ENCODE results near the gene EEFSEC.

Gene EEFSEC

DNA sequence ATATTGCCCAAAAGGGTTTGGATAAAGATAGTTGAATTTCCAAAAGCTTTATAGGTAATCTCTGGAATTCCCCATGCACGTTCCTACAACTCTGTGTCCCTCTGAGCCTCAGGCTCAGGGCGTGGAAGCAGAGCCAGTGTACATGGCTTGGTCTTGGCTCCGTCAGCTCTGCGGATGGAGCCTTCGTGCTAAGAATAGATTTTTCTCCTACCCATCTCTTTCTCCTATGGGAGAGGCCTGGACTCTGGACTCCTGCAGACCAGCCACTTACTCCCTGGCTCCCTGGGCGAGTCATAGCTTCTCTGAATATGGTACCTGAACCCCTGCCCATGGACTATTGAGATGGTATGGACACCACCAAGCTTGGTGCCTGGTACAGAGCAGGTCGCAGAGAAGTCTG lies 99.9 kb downstream of the EEFSEC start:
- Histone ChIP-seq H2BK15ac (replicated peaks; ENCODE audit: low read depth) (no peak overlapping the region), H3K23ac (ENCODE audit: low read length) (no peak overlapping the region), H3K4ac (ENCODE audit: low read depth, low read length) (no peak overlapping the region), H3K9ac (ENCODE audit: low read length) (no peak overlapping the region), H2BK5ac (ENCODE audit: low read length) (no peak overlapping the region), H3K27me3 (ENCODE audit: insufficient read depth, low read length, poor library complexity) (no peaks in the 10 kb centered on the region), H3K27ac (ENCODE audit: low read depth, low read length) (no peak overlapping the region), H3K79me1 (ENCODE audit: low read length) (no peaks in the 10 kb centered on the region), H3K79me2 (ENCODE audit: control insufficient read depth, insufficient read depth, low read length) (no peaks in the 10 kb centered on the region), H3K4me1 (ENCODE audit: control insufficient read depth, low read depth, low read length) (no peaks in the 10 kb centered on the region), H3K4me3 (ENCODE audit: low read length) (no peak overlapping the region), H3K36me3 (ENCODE audit: control insufficient read depth, insufficient read depth, low read length) (no peaks in the 10 kb centered on the region), H3K56ac (ENCODE audit: low read length) (no peak overlapping the region), H4K5ac (ENCODE audit: low read length) (no peak overlapping the region), H3K18ac (ENCODE audit: low read length) (no peak overlapping the region), H4K8ac (ENCODE audit: low read depth, low read length) (no peak overlapping the region), H2BK120ac (ENCODE audit: low read depth, low read length) (no peak overlapping the region), H3K4me2 (ENCODE audit: low read length) (no peak overlapping the region), H2AK5ac (ENCODE audit: low read length) (no peak overlapping the region)
- no peak for DNase-seq
- no CpG with 5 or more reads among the region's 7 CpGs for WGBS (ENCODE audit: extremely low coverage, insufficient coverage, low lambda C conversion rate)

DNA sequence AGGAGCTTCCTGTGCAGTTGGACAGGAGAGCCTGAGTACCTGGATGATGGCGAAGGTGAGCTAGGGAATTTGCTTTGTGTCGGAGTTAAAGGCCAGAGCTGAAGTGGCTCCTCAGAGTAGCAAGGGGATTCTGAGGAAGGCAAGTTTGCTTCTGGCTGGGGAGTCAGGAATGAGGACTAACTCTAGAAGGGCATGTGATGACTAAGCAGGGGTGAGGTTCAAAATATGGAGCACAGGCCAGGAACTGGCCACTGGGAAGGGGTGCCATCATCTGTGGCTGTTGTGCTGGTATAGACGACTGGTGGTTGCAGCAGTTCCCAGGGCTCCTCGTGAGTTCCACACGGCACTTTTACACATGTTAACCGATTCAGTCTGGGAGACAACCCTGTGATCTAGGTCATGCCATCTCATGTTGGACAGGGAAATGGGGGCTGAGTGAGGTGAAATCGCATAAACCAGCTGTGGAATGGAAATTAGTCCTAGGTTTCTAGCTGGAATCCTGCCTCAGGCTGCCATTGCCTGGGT lies 100.8 kb downstream of the EEFSEC start:
- H2BK120ac ChIP-seq (ENCODE audit: low read depth, low read length) = no peak overlapping the region
- no peak overlapping the region for H3K4me2 ChIP-seq (ENCODE audit: low read length)
- H3K36me3 ChIP-seq (ENCODE audit: control insufficient read depth, insufficient read depth, low read length) = no peaks in the 10 kb centered on the region
- no peak overlapping the region for H4K5ac ChIP-seq (ENCODE audit: low read length)
- no peak overlapping the region for H4K8ac ChIP-seq (ENCODE audit: low read depth, low read length)
- H3K18ac ChIP-seq (ENCODE audit: low read length) = no peak overlapping the region
- H3K9ac ChIP-seq (ENCODE audit: low read length) = no peak overlapping the region
- no peak overlapping the region for H3K4ac ChIP-seq (ENCODE audit: low read depth, low read length)
- no CpG with 5 or more reads among the region's 7 CpGs for WGBS (ENCODE audit: extremely low coverage, insufficient coverage, low lambda C conversion rate)
- no peaks in the 10 kb centered on the region for H3K79me1 ChIP-seq (ENCODE audit: low read length)
- H2BK15ac ChIP-seq (replicated peaks; ENCODE audit: low read depth) = no peak overlapping the region
- H2AK5ac ChIP-seq (ENCODE audit: low read length) = no peak overlapping the region
- DNase-seq = no peak
- H3K56ac ChIP-seq (ENCODE audit: low read length) = no peak overlapping the region
- H3K79me2 ChIP-seq (ENCODE audit: control insufficient read depth, insufficient read depth, low read length) = no peaks in the 10 kb centered on the region
- H2BK5ac ChIP-seq (ENCODE audit: low read length) = no peak overlapping the region
- no peaks in the 10 kb centered on the region for H3K27me3 ChIP-seq (ENCODE audit: insufficient read depth, low read length, poor library complexity)
- no peaks in the 10 kb centered on the region for H3K4me1 ChIP-seq (ENCODE audit: control insufficient read depth, low read depth, low read length)
- no peak overlapping the region for H3K4me3 ChIP-seq (ENCODE audit: low read length)
- H3K27ac ChIP-seq (ENCODE audit: low read depth, low read length) = no peak overlapping the region
- no peak overlapping the region for H3K23ac ChIP-seq (ENCODE audit: low read length)

DNA sequence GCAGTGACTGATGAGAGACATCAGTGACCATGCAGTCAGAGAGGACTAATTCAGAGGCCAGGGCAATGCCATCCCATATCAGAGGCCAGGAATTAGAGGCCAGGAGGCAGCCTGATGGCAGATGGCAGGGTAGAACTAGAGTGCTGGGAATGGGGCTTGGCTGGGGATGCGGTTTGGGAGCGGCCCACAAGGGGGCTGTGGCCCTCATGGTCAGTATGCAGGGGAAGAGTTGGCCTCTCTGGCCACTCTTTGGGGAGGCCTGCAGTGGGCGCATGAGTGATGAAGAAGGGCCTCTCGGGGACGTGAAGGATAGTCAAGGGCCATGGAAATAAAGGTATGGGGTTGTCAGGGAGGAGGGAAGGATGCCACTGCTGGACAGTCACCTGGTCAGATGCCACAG lies 101.7 kb downstream of the EEFSEC start:
- Histone ChIP-seq H3K79me1 (ENCODE audit: low read length) (no peaks in the 10 kb centered on the region), H3K4ac (ENCODE audit: low read depth, low read length) (no peak overlapping the region), H4K8ac (ENCODE audit: low read depth, low read length) (no peak overlapping the region), H3K4me3 (ENCODE audit: low read length) (no peak overlapping the region), H3K18ac (ENCODE audit: low read length) (no peak overlapping the region), H3K9ac (ENCODE audit: low read length) (no peak overlapping the region), H3K23ac (ENCODE audit: low read length) (no peak overlapping the region), H3K56ac (ENCODE audit: low read length) (no peak overlapping the region), H2BK5ac (ENCODE audit: low read length) (no peak overlapping the region), H2BK120ac (ENCODE audit: low read depth, low read length) (no peak overlapping the region), H3K4me1 (ENCODE audit: control insufficient read depth, low read depth, low read length) (no peaks in the 10 kb centered on the region), H3K79me2 (ENCODE audit: control insufficient read depth, insufficient read depth, low read length) (no peaks in the 10 kb centered on the region), H3K27ac (ENCODE audit: low read depth, low read length) (no peak overlapping the region), H3K36me3 (ENCODE audit: control insufficient read depth, insufficient read depth, low read length) (no peaks in the 10 kb centered on the region), H3K27me3 (ENCODE audit: insufficient read depth, low read length, poor library complexity) (no peaks in the 10 kb centered on the region), H2BK15ac (replicated peaks; ENCODE audit: low read depth) (no peak overlapping the region), H2AK5ac (ENCODE audit: low read length) (no peak overlapping the region), H3K4me2 (ENCODE audit: low read length) (no peak overlapping the region), H4K5ac (ENCODE audit: low read length) (no peak overlapping the region)
- DNase-seq = no peak
- WGBS (ENCODE audit: extremely low coverage, insufficient coverage, low lambda C conversion rate) = no CpG with 5 or more reads among the region's 5 CpGs

DNA sequence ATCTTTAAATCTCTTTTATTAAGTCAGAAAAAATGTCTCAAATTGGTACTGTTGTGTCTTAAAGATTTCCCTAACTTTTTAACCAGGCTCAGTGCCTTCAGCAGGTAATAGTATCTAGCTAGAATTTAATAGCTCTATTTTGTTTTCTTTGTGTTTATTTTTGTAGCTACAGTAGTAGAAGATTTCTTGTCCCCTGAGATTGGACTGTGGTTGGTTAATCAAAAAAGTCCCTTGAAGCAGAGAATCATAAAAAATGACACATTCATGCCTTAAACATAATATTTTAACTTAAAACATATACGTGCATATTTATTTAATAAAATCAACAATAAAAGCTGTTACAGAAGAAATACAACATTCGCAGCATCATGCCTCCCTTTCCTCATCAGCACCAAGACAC lies 102.8 kb downstream of the EEFSEC start:
- H3K36me3 ChIP-seq (ENCODE audit: control insufficient read depth, insufficient read depth, low read length) = no peaks in the 10 kb centered on the region
- H3K4me3 ChIP-seq (ENCODE audit: low read length) = no peak overlapping the region
- DNase-seq = no peak
- H2BK120ac ChIP-seq (ENCODE audit: low read depth, low read length) = no peak overlapping the region
- no peak overlapping the region for H4K8ac ChIP-seq (ENCODE audit: low read depth, low read length)
- H3K18ac ChIP-seq (ENCODE audit: low read length) = no peak overlapping the region
- H3K27me3 ChIP-seq (ENCODE audit: insufficient read depth, low read length, poor library complexity) = no peaks in the 10 kb centered on the region
- H3K27ac ChIP-seq (ENCODE audit: low read depth, low read length) = no peak overlapping the region
- H3K9ac ChIP-seq (ENCODE audit: low read length) = no peak overlapping the region
- H3K4me2 ChIP-seq (ENCODE audit: low read length) = no peak overlapping the region
- no peak overlapping the region for H3K23ac ChIP-seq (ENCODE audit: low read length)
- H3K79me1 ChIP-seq (ENCODE audit: low read length) = no peaks in the 10 kb centered on the region
- WGBS (ENCODE audit: extremely low coverage, insufficient coverage, low lambda C conversion rate) = no CpG with 5 or more reads among the region's 2 CpGs
- no peak overlapping the region for H4K5ac ChIP-seq (ENCODE audit: low read length)
- no peak overlapping the region for H3K4ac ChIP-seq (ENCODE audit: low read depth, low read length)
- no peak overlapping the region for H2BK5ac ChIP-seq (ENCODE audit: low read length)
- no peak overlapping the region for H2AK5ac ChIP-seq (ENCODE audit: low read length)
- H3K56ac ChIP-seq (ENCODE audit: low read length) = no peak overlapping the region
- no peaks in the 10 kb centered on the region for H3K79me2 ChIP-seq (ENCODE audit: control insufficient read depth, insufficient read depth, low read length)
- no peak overlapping the region for H2BK15ac ChIP-seq (replicated peaks; ENCODE audit: low read depth)
- no peaks in the 10 kb centered on the region for H3K4me1 ChIP-seq (ENCODE audit: control insufficient read depth, low read depth, low read length)

DNA sequence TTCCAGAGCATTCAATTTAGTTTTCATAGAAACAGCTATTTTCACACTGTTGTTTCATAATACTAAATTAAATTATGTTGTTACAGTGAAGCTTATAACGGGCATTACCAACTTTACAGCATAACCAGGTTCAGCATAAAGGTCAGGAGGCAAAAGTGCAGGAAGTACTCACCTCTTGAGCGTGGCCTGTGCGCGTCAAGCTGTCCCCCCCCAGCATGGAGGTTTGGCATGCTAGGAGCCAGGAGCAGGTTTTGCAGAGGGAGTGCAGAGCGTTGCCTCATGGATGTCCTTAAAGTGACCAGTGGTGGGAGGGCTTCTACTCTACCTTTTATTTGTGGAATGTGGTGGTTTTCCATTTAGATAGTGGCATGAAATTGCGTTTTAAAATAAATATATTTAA lies 104.4 kb downstream of the EEFSEC start:
- Histone ChIP-seq H3K9ac (ENCODE audit: low read length) (no peak overlapping the region), H2BK15ac (replicated peaks; ENCODE audit: low read depth) (no peak overlapping the region), H3K79me2 (ENCODE audit: control insufficient read depth, insufficient read depth, low read length) (no peaks in the 10 kb centered on the region), H3K79me1 (ENCODE audit: low read length) (no peaks in the 10 kb centered on the region), H2BK5ac (ENCODE audit: low read length) (no peak overlapping the region), H2BK120ac (ENCODE audit: low read depth, low read length) (no peak overlapping the region), H3K4me1 (ENCODE audit: control insufficient read depth, low read depth, low read length) (no peaks in the 10 kb centered on the region), H3K23ac (ENCODE audit: low read length) (no peak overlapping the region), H3K56ac (ENCODE audit: low read length) (no peak overlapping the region), H3K4me2 (ENCODE audit: low read length) (no peak overlapping the region), H4K8ac (ENCODE audit: low read depth, low read length) (no peak overlapping the region), H2AK5ac (ENCODE audit: low read length) (no peak overlapping the region), H3K4ac (ENCODE audit: low read depth, low read length) (no peak overlapping the region), H3K4me3 (ENCODE audit: low read length) (no peak overlapping the region), H3K27ac (ENCODE audit: low read depth, low read length) (no peak overlapping the region), H3K36me3 (ENCODE audit: control insufficient read depth, insufficient read depth, low read length) (no peaks in the 10 kb centered on the region), H3K27me3 (ENCODE audit: insufficient read depth, low read length, poor library complexity) (no peaks in the 10 kb centered on the region), H4K5ac (ENCODE audit: low read length) (no peak overlapping the region), H3K18ac (ENCODE audit: low read length) (no peak overlapping the region)
- WGBS (ENCODE audit: extremely low coverage, insufficient coverage, low lambda C conversion rate) = no CpG with 5 or more reads among the region's 6 CpGs
- DNase-seq = no peak

DNA sequence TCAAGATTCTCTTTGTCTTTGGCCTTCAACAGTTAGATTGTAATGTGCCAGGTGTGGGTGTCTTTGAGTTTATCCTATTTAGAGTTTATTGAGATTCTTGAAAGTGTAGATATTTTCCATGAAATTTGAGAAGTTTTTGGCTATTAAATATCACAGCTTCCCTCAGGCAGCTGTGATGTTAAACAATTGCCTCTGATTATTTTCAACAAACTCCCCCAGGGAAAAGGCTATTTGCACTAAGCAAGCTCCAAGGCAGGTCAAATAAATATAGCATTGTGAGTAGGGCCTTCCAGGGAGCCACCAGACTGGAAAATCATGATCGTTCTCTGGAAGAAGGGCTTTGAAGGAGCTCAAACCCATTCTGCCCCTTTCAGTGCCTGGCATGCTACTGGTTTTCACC lies 107.0 kb downstream of the EEFSEC start:
- Histone ChIP-seq H3K23ac (ENCODE audit: low read length) (no peak overlapping the region), H3K4me3 (ENCODE audit: low read length) (no peak overlapping the region), H3K4ac (ENCODE audit: low read depth, low read length) (no peak overlapping the region), H3K36me3 (ENCODE audit: control insufficient read depth, insufficient read depth, low read length) (no peaks in the 10 kb centered on the region), H3K18ac (ENCODE audit: low read length) (no peak overlapping the region), H3K9ac (ENCODE audit: low read length) (no peak overlapping the region), H2BK5ac (ENCODE audit: low read length) (no peak overlapping the region), H3K27ac (ENCODE audit: low read depth, low read length) (no peak overlapping the region), H4K8ac (ENCODE audit: low read depth, low read length) (no peak overlapping the region), H3K79me1 (ENCODE audit: low read length) (no peaks in the 10 kb centered on the region), H3K56ac (ENCODE audit: low read length) (no peak overlapping the region), H3K4me2 (ENCODE audit: low read length) (no peak overlapping the region), H3K79me2 (ENCODE audit: control insufficient read depth, insufficient read depth, low read length) (no peaks in the 10 kb centered on the region), H3K27me3 (ENCODE audit: insufficient read depth, low read length, poor library complexity) (no peaks in the 10 kb centered on the region), H2AK5ac (ENCODE audit: low read length) (no peak overlapping the region), H3K4me1 (ENCODE audit: control insufficient read depth, low read depth, low read length) (no peaks in the 10 kb centered on the region), H2BK15ac (replicated peaks; ENCODE audit: low read depth) (no peak overlapping the region), H2BK120ac (ENCODE audit: low read depth, low read length) (no peak overlapping the region), H4K5ac (ENCODE audit: low read length) (no peak overlapping the region)
- WGBS (ENCODE audit: extremely low coverage, insufficient coverage, low lambda C conversion rate) = no CpG with 5 or more reads among the region's 1 CpG
- no peak for DNase-seq

All from mesendoderm (in vitro differentiated cells).